ENCODE measurements around the gene NAPA. TPM values are rescaled to one million over a fixed set of nuclear protein-coding genes. Genes with fewer than 3 reads are reported as not detected.

Gene NAPA
- total RNA-seq, 1 donor from 2014 or later: 102 TPM

DNA sequence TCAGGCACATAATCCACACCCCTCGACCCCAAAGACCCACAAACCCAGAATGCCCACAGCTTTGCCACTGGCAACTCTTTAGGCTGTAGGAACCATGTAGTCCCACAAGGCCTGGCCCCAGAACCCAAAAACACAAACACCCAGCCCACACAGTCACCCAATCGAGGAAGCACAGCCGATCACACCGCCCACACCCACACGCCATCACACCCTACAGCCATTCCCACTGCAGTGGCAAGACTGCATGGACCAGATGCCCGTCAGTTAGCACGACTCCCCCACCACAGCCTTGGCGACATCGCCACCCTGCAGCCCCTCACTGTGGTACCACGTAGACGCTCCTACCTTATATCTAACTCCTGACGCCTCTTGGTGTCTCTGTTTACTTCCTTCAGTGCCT, 71.5 kb downstream of the NAPA start:
- Histone ChIP-seq H3K4me1 (peaks cover 0 to 3% of the 10 kb centered on the region in 2 donors), H3K9me3 (no peaks in the 10 kb centered on the region), H3K4me3 (no peak overlapping the region), H3K27me3 (peaks cover 45% of the 10 kb centered on the region), H3K27ac (no peak overlapping the region), H3K36me3 (no peaks in the 10 kb centered on the region)
- TF ChIP-seq, protein P1, sequence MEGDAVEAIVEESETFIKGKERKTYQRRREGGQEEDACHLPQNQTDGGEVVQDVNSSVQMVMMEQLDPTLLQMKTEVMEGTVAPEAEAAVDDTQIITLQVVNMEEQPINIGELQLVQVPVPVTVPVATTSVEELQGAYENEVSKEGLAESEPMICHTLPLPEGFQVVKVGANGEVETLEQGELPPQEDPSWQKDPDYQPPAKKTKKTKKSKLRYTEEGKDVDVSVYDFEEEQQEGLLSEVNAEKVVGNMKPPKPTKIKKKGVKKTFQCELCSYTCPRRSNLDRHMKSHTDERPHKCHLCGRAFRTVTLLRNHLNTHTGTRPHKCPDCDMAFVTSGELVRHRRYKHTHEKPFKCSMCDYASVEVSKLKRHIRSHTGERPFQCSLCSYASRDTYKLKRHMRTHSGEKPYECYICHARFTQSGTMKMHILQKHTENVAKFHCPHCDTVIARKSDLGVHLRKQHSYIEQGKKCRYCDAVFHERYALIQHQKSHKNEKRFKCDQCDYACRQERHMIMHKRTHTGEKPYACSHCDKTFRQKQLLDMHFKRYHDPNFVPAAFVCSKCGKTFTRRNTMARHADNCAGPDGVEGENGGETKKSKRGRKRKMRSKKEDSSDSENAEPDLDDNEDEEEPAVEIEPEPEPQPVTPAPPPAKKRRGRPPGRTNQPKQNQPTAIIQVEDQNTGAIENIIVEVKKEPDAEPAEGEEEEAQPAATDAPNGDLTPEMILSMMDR (IDR thresholded peaks at IDR 0.05): no peak
- intact Hi-C loops (cut with DNase I): no loop called here
- no peak for DNase-seq (ENCODE audit: low spot score in 2 of 2)

DNA sequence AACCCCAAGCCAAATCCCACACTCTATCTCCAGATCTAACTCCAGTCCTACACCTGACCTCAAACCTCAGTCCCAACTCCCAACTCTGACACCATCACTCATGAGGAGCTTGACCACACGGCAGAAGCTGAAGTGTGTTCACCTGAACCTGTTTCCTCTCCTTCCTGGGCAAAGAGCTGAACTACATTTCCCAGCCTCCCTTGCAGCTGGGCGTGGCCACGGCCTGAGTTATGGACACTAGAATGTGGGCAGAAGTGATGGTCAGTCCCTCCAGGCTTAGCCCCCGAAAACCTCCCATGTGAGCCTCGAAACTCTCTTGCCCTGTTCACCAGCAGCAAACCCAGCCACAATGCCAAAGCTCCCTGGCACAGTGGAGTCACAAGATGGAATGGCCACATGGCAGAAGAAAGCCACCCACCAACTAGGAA, 76.1 kb downstream of the NAPA start:
- TF ChIP-seq, protein P1 (IDR thresholded peaks at IDR 0.05): no peak

More for the DNA sequence above, 76.1 kb downstream of the NAPA start:
- no peak for DNase-seq (ENCODE audit: low spot score in 2 of 2)
- intact Hi-C loops (cut with DNase I): no loop called here
- Histone ChIP-seq H3K4me3 (no peak overlapping the region), H3K4me1 (no peaks in the 10 kb centered on the region), H3K36me3 (no peaks in the 10 kb centered on the region), H3K9me3 (no peaks in the 10 kb centered on the region), H3K27me3 (peaks cover 8% of the 10 kb centered on the region), H3K27ac (no peak overlapping the region)

Other genes with a start within 250 kb of the NAPA start
- 33.7 TPM for gene INAFM1, start 240.2 kb downstream of the NAPA start, total RNA-seq
- 9.3 TPM for gene C5AR1, start 205.2 kb downstream of the NAPA start, total RNA-seq
- gene C5AR2, start 182.9 kb downstream of the NAPA start, total RNA-seq: 18.3 TPM
- gene DHX34, start 165.7 kb downstream of the NAPA start, total RNA-seq: 8.0 TPM
- 28.6 TPM for gene MEIS3, start 95.5 kb downstream of the NAPA start, total RNA-seq
- gene SLC8A2, start 43.2 kb downstream of the NAPA start, total RNA-seq: not detected
- 26.0 TPM for gene KPTN, start 30.8 kb downstream of the NAPA start, total RNA-seq
- not detected for gene ZNF541, start 58.1 kb upstream of the NAPA start, total RNA-seq
- 19.7 TPM for gene BICRA, start 94.1 kb upstream of the NAPA start, total RNA-seq
- gene EHD2, start 198.4 kb upstream of the NAPA start, total RNA-seq: 342 TPM
- 385 TPM for gene NOP53, start 230.5 kb upstream of the NAPA start, total RNA-seq